AG08396 (cell line): ENCODE measurements around the gene OSBPL1A.
"Not testable (repeated sequence)": the region's sequence is repeated elsewhere in the genome, so short reads cannot be mapped to it uniquely, and the experiment has no call there.

Source experiments
- DNase-seq: peaks from one replicate; pipeline ENCODE4 v3.0.0; 2012; ENCODE audit warnings: low spot score, mixed read lengths

OSBPL1A gene

GRCh38 chr18:24397131-24397693 is 412 bp downstream of the OSBPL1A start:
- peak; percentile 65 for DNase-seq

DNA sequence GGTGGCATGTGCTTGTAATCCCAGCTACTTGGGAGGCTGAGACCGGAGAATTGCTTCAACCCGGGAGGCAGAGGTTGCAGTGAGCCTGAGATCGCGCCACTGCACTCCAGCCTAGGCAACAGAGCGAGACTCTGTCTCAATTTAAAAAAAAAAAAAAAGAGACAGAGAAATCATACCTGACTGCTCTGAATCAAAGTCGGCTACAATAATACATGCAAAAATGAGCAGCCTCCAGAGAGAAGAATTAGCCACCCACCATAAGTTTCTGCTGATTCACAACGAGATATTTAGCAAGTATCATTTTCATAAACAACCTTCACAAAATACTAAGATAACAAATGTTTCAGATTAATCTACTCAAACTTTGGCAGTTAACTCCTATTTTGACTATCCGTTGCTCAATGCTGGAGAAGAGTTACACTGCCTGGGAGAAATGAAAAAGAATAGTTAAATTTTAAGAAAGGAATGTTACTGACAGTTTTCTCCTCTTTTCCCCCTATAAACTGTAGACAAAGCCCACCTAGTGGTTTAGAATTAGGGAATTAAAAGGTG is 1.5 kb downstream of the OSBPL1A start:
- DNase-seq: no peak

DNA sequence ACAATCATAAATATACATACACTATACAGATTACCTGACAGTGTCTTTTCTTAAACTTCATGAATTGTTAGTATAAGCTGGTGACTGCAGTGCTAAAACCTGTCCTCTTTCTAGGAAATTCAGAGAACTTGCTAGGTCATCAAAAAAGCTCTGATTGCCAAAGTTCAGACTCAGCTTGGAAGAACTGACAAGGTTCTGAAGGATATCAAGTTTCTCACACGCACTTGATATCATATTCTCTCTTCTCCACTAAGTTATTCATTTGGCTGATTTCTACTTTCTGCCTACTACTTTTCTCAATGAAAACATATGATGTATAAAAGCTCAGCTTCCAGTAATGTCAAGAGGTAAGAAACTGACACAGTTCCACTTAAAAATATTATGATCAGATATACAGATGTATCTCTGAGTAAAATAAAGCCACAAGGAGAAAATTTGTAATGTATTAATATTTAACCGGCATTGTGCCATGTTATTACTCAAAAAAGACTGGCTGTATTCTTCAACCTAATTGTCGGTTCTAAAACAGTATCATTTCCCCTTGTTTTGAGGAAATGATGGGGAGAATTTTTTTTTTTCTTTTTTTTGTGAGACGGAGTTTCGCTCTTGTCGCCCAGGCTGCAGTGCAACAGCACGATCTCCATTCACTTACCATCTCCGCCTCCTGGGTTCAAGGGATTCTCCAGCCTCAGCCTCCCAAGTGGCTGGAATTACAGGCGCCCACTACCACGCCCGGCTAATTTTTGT is 2.4 kb downstream of the OSBPL1A start:
- DNase-seq: no peak

DNA sequence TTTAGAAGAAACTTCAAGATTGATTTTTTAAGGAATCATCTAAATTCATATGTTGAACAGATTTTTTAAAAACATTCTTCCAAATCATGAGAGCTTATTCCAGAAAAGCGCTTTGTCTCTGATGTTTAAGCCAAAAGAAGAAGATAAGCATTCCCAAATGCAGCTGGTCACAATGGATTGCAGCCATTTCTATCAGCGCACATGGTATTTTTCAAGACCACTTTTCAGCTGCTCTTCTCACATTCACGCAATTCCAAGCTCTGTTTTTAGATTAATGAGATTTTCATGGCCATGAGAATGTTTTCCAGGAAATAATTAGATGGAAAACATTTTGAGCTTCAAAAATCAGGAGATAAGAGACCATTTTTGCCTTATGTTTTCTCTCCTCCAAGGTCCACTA is 8.7 kb downstream of the OSBPL1A start:
- DNase-seq: no peak

GRCh38 chr18:24386681-24387080 is 10.9 kb downstream of the OSBPL1A start:
- DNase-seq: no peak

DNA sequence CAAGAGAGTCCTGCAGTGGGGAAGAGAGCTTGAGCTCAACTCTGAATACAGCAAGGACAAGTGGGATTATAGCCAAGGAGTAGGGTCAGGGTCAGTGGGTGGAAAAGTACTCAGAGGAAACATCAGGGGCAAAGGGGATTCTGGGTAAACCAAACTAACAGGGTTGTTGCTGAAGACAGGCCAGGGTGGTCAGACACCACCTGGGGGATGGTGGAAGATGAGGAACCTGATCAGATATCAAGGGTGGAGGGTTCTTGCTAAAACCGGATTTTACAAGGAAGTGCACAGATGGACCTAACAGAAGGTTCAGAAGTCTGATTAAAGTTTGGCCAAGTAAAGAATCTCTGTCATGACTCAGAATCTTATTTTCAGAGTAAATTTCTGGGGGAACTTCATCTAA is 16.5 kb downstream of the OSBPL1A start:
- DNase-seq: no peak

DNA sequence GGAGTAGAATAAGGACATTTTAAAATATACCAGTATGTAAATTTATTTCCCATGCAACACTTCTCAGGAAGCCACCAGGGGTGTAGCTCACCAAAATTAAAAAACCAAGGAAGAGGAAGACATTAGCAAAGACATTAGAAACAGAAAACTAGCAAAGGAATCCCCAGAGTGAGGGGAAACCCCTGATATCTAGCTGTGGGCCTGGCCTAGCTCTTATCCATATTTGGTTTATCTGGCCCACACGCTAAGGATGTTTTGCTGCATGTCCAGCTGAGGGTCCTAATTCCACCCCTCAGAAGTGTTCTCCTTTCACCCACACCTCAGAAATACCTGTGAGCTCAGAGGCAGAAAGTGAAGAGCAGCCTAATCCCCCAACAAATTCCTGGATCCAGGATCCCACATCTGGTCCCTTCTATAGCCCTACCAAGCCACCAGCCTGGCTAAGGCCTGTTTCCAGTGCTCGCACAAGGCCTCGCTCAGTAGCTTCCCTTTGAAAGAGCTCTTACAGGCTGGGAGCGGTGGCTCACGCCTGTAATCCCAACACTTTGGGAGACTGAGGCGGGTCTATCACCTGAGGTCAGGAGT is 17.4 kb downstream of the OSBPL1A start:
- DNase-seq: no peak

GRCh38 chr18:24378598-24378997 is 19.0 kb downstream of the OSBPL1A start:
- no peak for DNase-seq

- DNase-seq: not testable (repeated sequence)
Observed at GRCh38 chr18:24376531-24376930, 21.1 kb downstream of the OSBPL1A start.

DNA sequence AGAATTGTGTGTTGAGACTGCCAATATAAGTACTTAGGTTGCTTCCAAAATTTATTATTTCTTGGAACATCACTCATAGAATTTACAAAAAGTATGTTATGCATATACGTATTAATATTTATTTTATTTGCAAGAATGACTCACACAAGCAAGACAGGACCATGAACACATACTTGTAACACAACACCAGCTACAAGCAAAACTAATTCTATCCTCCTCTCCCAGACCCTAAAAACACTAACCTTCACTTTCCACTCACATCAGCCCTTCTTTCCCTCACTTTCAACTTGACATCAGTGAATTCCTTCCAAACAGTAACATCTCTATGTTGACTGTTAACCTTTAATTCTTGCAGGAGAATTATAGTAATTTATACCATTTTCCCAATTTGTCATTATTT is 24.3 kb downstream of the OSBPL1A start:
- DNase-seq: no peak

DNA sequence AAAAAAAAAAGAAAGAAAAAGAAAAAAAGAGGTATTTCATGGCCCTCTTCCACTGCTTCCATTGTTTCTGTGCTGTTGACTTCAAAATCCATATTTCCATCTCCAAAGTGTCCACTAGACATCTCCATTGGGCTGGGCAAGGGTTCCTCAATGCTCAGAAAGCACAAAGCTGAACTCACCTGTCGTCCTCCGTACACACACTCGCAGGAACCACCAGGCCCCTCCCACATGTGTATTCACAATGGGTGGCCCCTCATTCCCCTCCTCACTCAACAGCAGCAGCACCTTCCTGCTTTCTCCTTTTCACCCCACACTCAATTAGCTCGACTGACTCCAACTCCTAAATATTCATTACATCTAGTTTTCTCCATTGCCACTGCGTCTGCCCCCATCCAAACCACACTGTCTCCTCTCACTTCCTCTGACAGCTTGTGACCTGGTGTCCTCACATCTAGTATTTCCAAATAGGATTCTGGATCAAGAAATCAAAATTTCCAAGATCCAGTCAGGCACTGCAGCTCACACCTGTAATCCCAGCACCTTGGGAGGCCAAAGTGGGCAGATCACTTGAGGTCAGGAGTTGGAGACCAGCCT is 25.2 kb downstream of the OSBPL1A start:
- DNase-seq: no peak

DNA sequence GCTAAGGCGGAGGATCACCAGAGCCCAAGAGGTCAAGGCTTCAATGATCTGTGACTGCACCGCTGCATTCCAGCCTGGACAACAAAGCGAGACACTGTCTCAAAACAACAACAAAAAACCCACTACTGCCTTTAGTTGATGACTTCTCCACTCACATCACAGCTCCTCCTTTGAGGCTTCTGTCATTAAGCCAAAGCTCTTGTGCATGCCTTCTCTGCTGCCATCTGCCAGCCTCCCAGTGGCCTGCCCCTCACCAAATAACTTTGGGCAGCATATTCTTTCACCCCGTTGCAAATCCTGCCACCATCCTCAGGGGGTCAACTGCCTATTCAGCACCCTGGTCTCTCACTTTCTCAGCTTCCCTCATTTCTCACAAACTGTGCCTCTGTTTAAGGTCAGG is 27.5 kb downstream of the OSBPL1A start:
- no peak for DNase-seq

DNA sequence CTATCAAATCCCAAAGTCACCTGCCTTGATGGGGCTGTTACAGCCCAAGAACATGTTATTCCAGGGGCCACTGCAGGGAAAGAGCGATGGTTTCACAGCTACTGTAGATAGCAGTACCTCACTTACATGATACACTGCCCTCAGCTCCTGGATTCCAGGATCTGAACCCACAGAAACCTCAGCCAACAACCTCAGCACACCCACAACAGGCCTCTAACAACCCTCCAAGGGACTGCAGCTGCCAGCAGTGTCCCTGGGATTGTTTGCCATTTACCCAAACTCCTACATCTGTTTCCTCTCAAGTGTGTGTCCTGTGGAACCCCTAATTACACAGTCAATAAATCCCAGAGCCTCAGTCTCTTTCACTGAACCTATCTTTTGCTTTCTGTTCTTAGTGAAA is 28.2 kb downstream of the OSBPL1A start:
- DNase-seq: no peak

GRCh38 chr18:24368749-24369148 is 28.9 kb downstream of the OSBPL1A start:
- no peak for DNase-seq

GRCh38 chr18:24366328-24366727 is 31.3 kb downstream of the OSBPL1A start:
- no peak for DNase-seq

GRCh38 chr18:24364177-24364576 is 33.4 kb downstream of the OSBPL1A start:
- no peak for DNase-seq

DNA sequence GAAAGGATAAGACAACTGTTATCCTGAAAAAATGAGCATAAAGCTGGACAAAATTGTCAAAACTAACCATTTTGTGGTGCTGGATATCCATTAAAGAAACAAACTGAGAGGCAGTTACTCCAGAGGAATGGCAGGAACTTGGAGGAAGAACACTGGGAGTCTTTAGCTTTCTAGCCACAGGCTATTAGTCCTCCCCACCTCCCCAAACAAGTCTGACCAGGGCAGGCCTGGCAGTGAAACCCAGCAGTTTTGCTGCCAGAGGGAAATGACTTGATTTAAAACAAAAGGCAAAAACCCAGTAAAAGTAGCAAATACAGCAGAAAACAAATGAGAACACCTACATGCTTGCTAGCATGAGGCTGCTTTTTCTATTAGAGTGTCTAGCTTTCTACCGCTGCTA is 34.9 kb downstream of the OSBPL1A start:
- DNase-seq: no peak

- peak; percentile 46 for DNase-seq
Observed at GRCh38 chr18:24359787-24360530, 37.7 kb downstream of the OSBPL1A start.

DNA sequence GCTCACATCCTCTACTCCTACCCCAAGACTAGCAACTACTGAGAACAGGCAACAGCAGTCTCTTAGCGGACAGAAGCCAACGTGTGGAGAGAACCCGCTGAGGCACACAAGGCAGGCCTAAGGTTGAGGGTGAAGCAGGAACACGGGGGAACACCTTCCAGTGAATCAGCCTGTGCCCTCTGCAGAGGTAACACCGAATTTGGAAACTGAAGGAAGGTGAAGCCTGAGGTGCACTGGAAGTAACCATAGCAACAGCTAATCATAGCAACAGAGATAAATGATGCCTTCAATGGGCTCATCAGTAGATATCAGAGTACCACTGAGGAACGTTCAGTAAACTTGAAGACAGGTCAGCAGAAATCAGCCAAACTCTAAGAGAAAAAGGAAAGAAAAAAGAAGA is 43.3 kb downstream of the OSBPL1A start:
- DNase-seq: no peak

GRCh38 chr18:24346254-24346653 is 51.4 kb downstream of the OSBPL1A start:
- DNase-seq: no peak

GRCh38 chr18:24344509-24344908 is 53.1 kb downstream of the OSBPL1A start:
- DNase-seq: no peak

- DNase-seq: no peak
Observed at GRCh38 chr18:24342347-24342746, 55.3 kb downstream of the OSBPL1A start.
